Osteocyte (in vitro differentiated cells): ENCODE data around the gene COL24A1. TPM values are rescaled to one million over a fixed set of nuclear protein-coding genes. Genes with fewer than 3 reads are reported as not detected.
"Not testable (repeated sequence)": the region's sequence is repeated elsewhere in the genome, so short reads cannot be mapped to it uniquely, and the experiment has no call there.

Source experiments
- DNase-seq: peaks from one replicate; pipeline ENCODE4 v3.0.0; 2021; ENCODE audit warnings: mixed read lengths; ENCODE audit not compliant: unreplicated experiment; ENCODE audit errors: extremely low spot score
- H3K27ac Mint-ChIP-seq: one replicate; pipeline ENCODE4 v1.8.0; 2021; ENCODE audit warnings: mild to moderate bottlenecking, mixed read lengths; ENCODE audit not compliant: unreplicated experiment
- H3K27me3 Mint-ChIP-seq: one replicate; pipeline ENCODE4 v1.8.0; 2021; ENCODE audit warnings: mixed read lengths; ENCODE audit not compliant: unreplicated experiment
- H3K36me3 Mint-ChIP-seq: one replicate; pipeline ENCODE4 v1.8.0; 2021; ENCODE audit warnings: mixed read lengths; ENCODE audit not compliant: unreplicated experiment
- H3K4me1 Mint-ChIP-seq: one replicate; pipeline ENCODE4 v1.8.0; 2021; ENCODE audit warnings: mixed read lengths; ENCODE audit not compliant: unreplicated experiment
- H3K4me3 Mint-ChIP-seq: one replicate; pipeline ENCODE4 v1.8.0; 2021; ENCODE audit warnings: mild to moderate bottlenecking, moderate library complexity, mixed read lengths; ENCODE audit not compliant: unreplicated experiment
- H3K9me3 Mint-ChIP-seq: one replicate; pipeline ENCODE4 v1.8.0; 2021; ENCODE audit warnings: mixed read lengths; ENCODE audit not compliant: unreplicated experiment
- CTCF ChIP-seq: fragments of 200-600 bp; sonication (generic); IDR thresholded peaks from 2 replicates; pipeline ENCODE4 v1.5.0; 2021; ENCODE audit warnings: antibody characterized with exemption, mild to moderate bottlenecking, moderate library complexity
- total RNA-seq: library from RNA; stranded (reverse); gene quantifications from 2 replicates; pipeline ENCODE4 v1.2.1, GENCODE V29; 2021

The COL24A1 gene
- total RNA-seq, 1 donor from 2014 or later = 0.46 TPM

GRCh38 chr1:85838238-85838637 is 318.3 kb downstream of the COL24A1 start:
- no peak for DNase-seq
- no peaks in the 10 kb centered on the region for H3K4me1 Mint-ChIP-seq
- TF ChIP-seq CTCF = no peak
- H3K27me3 Mint-ChIP-seq = peaks cover 9% of the 10 kb centered on the region
- no peaks in the 10 kb centered on the region for H3K9me3 Mint-ChIP-seq
- no peak overlapping the region for H3K27ac Mint-ChIP-seq
- H3K36me3 Mint-ChIP-seq = no peaks in the 10 kb centered on the region
- H3K4me3 Mint-ChIP-seq = no peak overlapping the region

- no peaks in the 10 kb centered on the region for H3K36me3 Mint-ChIP-seq
- no peaks in the 10 kb centered on the region for H3K4me1 Mint-ChIP-seq
- H3K27me3 Mint-ChIP-seq = peaks cover 9% of the 10 kb centered on the region
- no peak overlapping the region for H3K27ac Mint-ChIP-seq
- no peaks in the 10 kb centered on the region for H3K9me3 Mint-ChIP-seq
- TF ChIP-seq CTCF = no peak
- no peak overlapping the region for H3K4me3 Mint-ChIP-seq
- DNase-seq = no peak
These were observed 319.8 kb downstream of the COL24A1 start for GRCh38 chr1:85836736-85837135.

GRCh38 chr1:85833165-85833564 is 323.4 kb downstream of the COL24A1 start:
- DNase-seq, H3K36me3 Mint-ChIP-seq, H3K27ac Mint-ChIP-seq, H3K4me1 Mint-ChIP-seq, H3K27me3 Mint-ChIP-seq, H3K4me3 Mint-ChIP-seq, H3K9me3 Mint-ChIP-seq: not testable (repeated sequence)

GRCh38 chr1:85830837-85831236 is 325.7 kb downstream of the COL24A1 start:
- Mint-ChIP-seq H3K4me3 (no peak overlapping the region), H3K36me3 (no peaks in the 10 kb centered on the region), H3K27me3 (peaks cover 3% of the 10 kb centered on the region), H3K27ac (no peak overlapping the region), H3K9me3 (peaks cover 5% of the 10 kb centered on the region), H3K4me1 (no peaks in the 10 kb centered on the region)
- no peak for TF ChIP-seq CTCF
- no peak for DNase-seq

GRCh38 chr1:85824066-85824840 is 332.3 kb downstream of the COL24A1 start:
- no peak for DNase-seq
- H3K9me3 Mint-ChIP-seq = no peaks in the 10 kb centered on the region
- H3K27ac Mint-ChIP-seq = no peak overlapping the region
- no peak overlapping the region for H3K4me3 Mint-ChIP-seq
- no peaks in the 10 kb centered on the region for H3K36me3 Mint-ChIP-seq
- H3K27me3 Mint-ChIP-seq = no peaks in the 10 kb centered on the region
- no peak for TF ChIP-seq CTCF
- no peaks in the 10 kb centered on the region for H3K4me1 Mint-ChIP-seq
